Non-pigmented ciliary epithelial cell (primary cell): ENCODE measurements around the gene LHB.

ENCODE experiments used
- DNase-seq: peaks from one replicate; pipeline ENCODE4 v3.0.0-alpha.2; 2010; ENCODE audit warnings: low read depth

Gene LHB

DNA sequence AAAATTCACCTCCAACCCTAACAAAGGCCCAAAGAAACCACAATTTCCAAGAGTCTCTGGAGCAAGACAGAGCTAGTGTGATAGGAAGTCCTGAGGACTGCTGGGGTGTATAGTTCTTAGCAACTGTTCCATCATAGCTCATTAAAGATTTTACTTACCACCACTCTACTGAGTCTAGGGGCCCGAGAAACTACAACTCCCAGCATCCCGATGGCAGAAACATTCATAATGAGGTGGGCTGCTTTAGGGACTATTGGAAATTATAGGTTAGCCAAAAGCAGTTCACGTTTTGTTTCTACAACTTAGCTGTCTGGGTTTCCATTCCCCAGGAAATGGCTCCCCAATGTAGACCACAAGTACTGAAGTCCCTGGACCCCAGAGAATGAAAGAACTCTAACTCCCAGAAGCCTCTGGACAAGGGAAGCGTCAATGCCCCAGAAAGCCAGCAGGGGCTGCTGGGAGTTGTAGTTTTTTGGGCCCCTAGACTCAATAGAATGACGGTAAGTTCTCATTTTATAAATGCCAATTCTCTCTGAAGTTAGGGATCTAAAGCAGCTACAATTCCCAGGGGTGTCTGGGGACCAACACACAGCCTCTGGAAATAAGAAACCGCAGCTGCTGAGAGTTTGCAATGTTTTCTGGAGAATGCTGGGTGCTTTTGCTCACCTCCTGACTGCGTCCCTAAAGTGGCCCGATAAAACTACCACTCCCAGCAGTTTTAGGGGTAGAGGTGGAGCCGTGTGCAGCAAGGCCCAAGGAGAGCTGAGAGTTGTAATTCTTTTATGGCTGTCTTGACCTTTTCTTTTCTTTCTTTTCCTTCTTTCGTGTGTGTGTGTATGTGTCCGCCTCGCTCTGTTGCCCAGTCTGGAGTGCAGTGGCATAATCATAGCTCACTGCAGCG, 40.7 kb downstream of the LHB start:
- DNase-seq = no peak

DNA sequence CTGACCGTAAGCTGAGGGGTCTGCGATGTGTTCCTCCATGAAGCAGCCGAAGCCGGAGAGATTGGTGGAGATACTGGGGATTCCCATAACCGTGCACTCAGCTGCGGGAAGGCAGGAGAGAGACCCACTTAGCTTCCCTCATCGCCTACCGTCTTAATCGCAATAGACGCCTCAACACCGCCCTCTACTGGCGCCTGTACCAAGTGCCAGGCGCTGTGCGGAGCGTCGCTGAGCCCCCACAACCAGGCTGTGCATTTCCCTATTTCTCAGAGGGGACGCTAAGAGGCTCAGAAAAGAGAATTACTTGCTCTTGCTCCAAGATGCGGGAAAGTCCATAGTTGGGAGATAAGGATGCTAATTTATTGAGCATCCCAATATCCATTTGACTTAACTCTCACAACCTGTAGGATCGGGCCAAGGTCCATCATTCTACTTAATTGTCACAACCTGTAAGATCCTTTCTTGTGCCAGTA, 45.9 kb downstream of the LHB start:
- no peak for DNase-seq

DNA sequence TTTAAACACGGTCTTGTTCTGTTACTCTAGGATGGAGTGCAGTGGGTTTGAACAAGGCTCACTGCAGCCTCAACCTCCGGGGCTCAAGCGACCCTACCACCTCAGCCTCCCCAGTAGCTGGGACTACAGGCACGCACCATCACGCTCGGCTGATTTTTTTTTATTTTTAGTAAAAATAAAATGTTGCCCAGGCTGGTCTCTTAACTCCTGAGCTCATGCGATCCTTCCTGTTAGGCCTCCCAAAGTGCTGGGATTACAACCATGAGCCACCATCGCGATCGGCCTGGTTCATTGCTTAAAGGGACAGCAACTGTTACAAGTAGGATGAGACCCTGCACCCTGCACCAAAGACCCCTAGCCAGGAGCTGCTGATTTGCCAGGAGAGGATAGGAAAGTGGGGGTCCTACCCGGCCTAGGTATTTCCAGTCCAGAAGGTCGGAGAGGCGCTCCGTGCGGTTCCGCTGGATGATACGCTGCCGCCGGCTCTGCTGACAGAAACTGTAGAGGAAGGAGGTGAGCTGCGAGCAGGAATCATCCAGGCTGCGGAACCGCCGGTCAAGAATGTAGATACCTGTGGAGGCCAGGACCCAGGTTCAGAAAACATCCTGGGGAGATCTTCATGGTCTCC, 46.6 kb downstream of the LHB start:
- no peak for DNase-seq

DNA sequence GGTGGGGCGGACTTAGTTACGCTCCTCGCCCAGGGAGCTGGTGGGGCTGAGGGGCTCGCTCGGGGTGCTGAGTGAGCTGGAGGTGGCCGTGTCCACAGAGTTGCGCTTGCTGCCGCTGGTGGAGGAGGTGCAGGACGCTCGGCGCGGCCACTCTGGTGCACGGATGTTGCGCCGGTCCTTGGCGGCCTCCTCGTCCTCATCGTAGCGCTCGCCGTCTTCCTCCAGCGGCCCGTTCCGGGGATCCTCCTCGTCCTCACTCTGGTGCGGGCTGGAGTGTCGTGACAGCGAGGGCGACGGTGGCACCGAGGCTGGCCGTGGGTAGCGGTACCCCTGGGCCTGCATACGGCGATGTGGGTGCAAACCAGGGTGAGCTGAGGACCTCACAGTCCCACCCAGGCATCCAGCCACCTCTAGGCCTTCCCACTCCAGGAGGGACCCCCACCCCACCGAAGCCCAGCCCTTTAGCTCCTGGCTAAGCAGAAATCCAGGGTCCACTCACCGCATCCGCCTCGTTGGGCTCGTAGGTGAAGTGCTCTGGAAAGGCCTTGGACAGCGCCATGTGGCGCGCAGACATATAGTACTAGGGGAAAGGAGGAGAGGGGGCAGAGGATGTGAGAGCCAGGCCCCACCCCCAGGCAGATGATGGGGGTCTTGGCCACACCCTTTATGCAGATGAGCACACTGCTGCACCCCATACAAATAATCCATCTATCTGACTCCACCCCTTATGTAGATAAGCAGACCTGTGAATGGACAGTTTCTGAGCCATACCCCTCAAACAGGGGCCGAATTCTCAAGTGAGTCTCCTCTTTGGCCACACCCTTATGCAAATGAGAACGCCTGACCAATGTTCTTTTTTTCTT, 47.4 kb downstream of the LHB start:
- DNase-seq = no peak

DNA sequence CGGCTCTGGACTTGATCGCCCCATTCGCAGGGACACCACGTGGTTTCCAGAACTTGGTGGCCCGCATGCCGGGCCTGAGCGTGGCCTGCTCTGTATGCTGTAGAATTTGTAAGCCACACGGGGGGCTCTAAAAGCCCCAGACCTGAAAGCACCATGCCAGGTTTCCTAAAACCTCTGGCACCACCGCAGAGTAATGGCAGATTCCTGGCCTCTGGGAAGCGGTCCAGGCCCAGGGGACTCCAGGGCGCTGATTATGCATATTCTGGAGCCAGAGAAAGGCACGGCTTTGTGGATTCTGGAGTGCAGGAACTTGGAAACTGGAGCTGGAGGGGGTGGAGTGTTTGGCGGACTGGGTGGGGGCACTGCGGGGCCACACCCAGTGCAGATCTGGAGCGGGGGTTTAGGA, 48.1 kb downstream of the LHB start:
- DNase-seq = no peak

DNA sequence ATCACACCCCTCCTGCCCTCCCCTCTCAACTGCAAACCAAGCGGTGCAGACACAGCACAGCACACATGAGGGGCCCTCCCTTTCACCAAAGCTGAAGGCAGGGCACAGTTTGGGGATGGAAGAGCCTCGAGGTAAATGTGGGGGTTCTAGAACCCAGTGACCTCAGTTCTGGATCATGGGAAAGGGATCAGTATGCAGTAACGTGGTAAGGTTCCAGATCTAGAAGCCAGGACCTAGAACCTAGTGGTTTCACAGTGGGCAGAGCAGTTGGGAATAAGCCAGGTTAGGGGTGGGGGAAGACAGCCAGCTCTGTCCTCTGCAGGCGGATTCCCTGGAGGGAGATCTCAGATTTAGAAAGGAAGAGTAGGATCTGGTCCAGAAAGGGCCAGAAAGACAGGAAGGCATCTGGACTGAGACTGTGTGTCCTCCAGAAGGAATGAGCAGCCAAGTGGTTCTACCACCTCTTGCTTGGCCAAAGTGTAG, 48.7 kb downstream of the LHB start:
- DNase-seq = no peak

DNA sequence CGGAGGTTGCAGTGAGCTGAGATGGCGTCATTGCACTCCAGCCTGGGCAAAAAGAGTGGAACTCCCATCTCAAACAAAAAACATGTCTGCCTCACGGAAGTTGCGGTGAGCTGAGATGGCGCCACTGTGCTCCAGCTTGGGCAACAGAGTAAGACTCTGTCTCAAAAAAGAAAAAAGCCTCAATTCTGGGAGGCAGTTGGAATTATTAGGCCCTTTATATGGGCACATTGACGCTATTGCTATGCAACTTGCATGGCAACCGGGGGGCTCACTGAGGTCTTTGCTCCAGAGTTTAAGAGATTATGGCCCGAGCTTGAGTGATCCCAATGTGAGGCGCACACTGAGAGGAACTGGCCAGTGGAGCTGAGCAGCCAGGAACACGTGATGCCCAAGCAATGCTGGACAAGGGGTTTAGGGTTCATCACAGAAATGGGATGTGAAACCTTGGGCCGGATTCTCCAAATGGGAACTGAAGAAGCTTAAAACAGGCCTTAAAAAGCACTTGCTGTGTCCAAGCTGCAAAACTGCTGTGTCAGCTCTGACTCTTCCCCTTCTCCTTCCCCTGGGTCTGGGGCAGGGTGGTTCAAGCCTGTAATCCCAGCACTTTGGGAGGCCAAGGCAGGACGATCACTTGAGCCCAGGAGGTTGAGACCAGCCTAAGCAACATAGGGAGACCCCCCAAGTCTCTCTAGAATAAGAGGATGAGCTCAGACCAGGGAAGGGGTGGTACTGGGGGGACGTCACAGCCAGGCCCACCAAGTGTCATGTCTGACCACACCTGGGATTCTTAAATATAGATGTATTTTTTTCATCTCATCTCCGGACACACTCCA, 49.3 kb downstream of the LHB start:
- DNase-seq = no peak

DNA sequence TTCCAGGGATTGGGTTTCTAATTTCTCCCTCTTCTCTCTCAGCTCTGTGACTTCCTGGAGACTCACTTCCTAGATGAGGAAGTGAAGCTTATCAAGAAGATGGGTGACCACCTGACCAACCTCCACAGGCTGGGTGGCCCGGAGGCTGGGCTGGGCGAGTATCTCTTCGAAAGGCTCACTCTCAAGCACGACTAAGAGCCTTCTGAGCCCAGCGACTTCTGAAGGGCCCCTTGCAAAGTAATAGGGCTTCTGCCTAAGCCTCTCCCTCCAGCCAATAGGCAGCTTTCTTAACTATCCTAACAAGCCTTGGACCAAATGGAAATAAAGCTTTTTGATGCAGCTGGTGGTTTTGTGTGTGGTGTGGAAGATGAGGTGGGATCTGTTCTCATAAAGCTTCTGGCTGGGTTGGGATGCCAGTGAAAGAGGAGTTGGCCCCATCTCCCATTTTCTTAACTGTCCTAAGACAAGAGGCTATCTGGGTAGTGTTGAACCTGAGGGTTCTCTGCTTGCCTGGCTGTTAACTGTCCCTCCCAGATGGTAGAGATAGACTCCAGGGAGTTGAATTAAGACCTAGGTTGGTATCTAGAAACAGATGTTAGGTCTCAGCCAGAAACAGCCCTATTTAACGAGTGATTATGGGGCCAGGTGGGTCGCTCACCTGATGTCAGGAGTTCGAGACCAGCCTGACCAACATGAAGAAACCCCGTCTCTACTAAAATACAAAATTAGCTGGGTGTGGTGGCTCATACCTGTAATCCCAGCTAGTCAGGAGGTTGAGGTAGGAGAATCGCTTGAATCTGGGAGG, 50.1 kb downstream of the LHB start:
- no peak for DNase-seq
